GM12864 (cell line): ENCODE results near the gene PITPNM2.
"Not testable (repeated sequence)": the region's sequence is repeated elsewhere in the genome, so short reads cannot be mapped to it uniquely, and the experiment has no call there.

Source experiments
- DNase-seq: peaks from one replicate; pipeline ENCODE4 v3.0.0-alpha.2; 2011; ENCODE audit warnings: low read depth
- H3K4me3 ChIP-seq: 2 replicates; pipeline ENCODE4 v1.5.1; 2011; ENCODE audit warnings: mild to moderate bottlenecking, low read depth, low read length, control low read depth
- CTCF ChIP-seq: IDR thresholded peaks from 2 replicates; pipeline ENCODE4 v1.5.1; 2011; ENCODE audit warnings: low read depth, mild to moderate bottlenecking, moderate library complexity, low read length, control low read depth, inconsistent platforms; ENCODE audit errors: missing control alignments

PITPNM2 gene

GRCh38 chr12:123105211-123105826 lies 45.6 kb downstream of the PITPNM2 start:
- DNase-seq: no peak
- TF ChIP-seq CTCF: no peak
- no peak overlapping the region for H3K4me3 ChIP-seq

GRCh38 chr12:123104809-123105208 lies 46.1 kb downstream of the PITPNM2 start:
- H3K4me3 ChIP-seq: no peak overlapping the region
- no peak for DNase-seq
- TF ChIP-seq CTCF: no peak

GRCh38 chr12:123104094-123104493 lies 46.8 kb downstream of the PITPNM2 start:
- not testable (repeated sequence) for DNase-seq, H3K4me3 ChIP-seq

GRCh38 chr12:123102781-123103503 lies 47.9 kb downstream of the PITPNM2 start:
- TF ChIP-seq CTCF: no peak
- H3K4me3 ChIP-seq: no peak overlapping the region
- no peak for DNase-seq

GRCh38 chr12:123102366-123102765 lies 48.5 kb downstream of the PITPNM2 start:
- no peak for TF ChIP-seq CTCF
- DNase-seq: no peak
- no peak overlapping the region for H3K4me3 ChIP-seq

GRCh38 chr12:123101526-123101925 lies 49.4 kb downstream of the PITPNM2 start:
- no peak for DNase-seq
- TF ChIP-seq CTCF: no peak
- no peak overlapping the region for H3K4me3 ChIP-seq
